ENCODE measurements around the gene SGIP1.
"Not testable (repeated sequence)": the region's sequence is repeated elsewhere in the genome, so short reads cannot be mapped to it uniquely, and the experiment has no call there.

SGIP1 gene

GRCh38 chr1:66686406-66686805, 152.5 kb downstream of the SGIP1 start:
- no peak for DNase-seq

GRCh38 chr1:66687358-66687757, 153.4 kb downstream of the SGIP1 start:
- DNase-seq: no peak

GRCh38 chr1:66690666-66691381, 156.9 kb downstream of the SGIP1 start:
- DNase-seq: no peak

GRCh38 chr1:66692681-66693080, 158.7 kb downstream of the SGIP1 start:
- DNase-seq: no peak

GRCh38 chr1:66693856-66694255, 159.9 kb downstream of the SGIP1 start:
- DNase-seq: no peak

GRCh38 chr1:66695116-66695515, 161.2 kb downstream of the SGIP1 start:
- DNase-seq: peak; percentile 4 to 41 (median 31)

- no peak for DNase-seq
These were observed 162.8 kb downstream of the SGIP1 start for GRCh38 chr1:66696771-66697170.

- no peak for DNase-seq
These were observed 165.3 kb downstream of the SGIP1 start for GRCh38 chr1:66699213-66699612.

GRCh38 chr1:66704177-66704875, 170.4 kb downstream of the SGIP1 start:
- DNase-seq: no peak

- DNase-seq: no peak
These were observed 171.2 kb downstream of the SGIP1 start for GRCh38 chr1:66705110-66705509.

GRCh38 chr1:66711420-66711819, 177.5 kb downstream of the SGIP1 start:
- no peak for DNase-seq

GRCh38 chr1:66712839-66713238, 178.9 kb downstream of the SGIP1 start:
- no peak for DNase-seq

GRCh38 chr1:66723985-66724384, 190.0 kb downstream of the SGIP1 start:
- peak; percentile 28 to 74 (median 51) for DNase-seq

GRCh38 chr1:66725885-66726665, 192.1 kb downstream of the SGIP1 start:
- DNase-seq: peak; percentile 89 to 92 (median 89)

- no peak for DNase-seq
These were observed 194.1 kb downstream of the SGIP1 start for GRCh38 chr1:66728021-66728420.

- not testable (repeated sequence) for DNase-seq
These were observed 194.8 kb downstream of the SGIP1 start for GRCh38 chr1:66728716-66729115.

GRCh38 chr1:66729119-66729518, 195.2 kb downstream of the SGIP1 start:
- peak in 2 of 3 donors; percentile 6 to 30 for DNase-seq

GRCh38 chr1:66729523-66729922, 195.6 kb downstream of the SGIP1 start:
- DNase-seq: no peak

- DNase-seq: no peak
These were observed 196.5 kb downstream of the SGIP1 start for GRCh38 chr1:66730462-66730861.

- DNase-seq: peak in 2 of 3 donors; percentile 31 to 46
These were observed 197.4 kb downstream of the SGIP1 start for GRCh38 chr1:66731170-66731865.

GRCh38 chr1:66732407-66733166, 198.6 kb downstream of the SGIP1 start:
- DNase-seq: peak; percentile 60 to 92 (median 90)
